ENCODE data around the gene VAV3.
"Not testable (repeated sequence)": the region's sequence is repeated elsewhere in the genome, so short reads cannot be mapped to it uniquely, and the experiment has no call there.

VAV3 gene

GRCh38 chr1:107894605-107895004 is 70.4 kb downstream of the VAV3 start:
- DNase-seq: no peak

DNA sequence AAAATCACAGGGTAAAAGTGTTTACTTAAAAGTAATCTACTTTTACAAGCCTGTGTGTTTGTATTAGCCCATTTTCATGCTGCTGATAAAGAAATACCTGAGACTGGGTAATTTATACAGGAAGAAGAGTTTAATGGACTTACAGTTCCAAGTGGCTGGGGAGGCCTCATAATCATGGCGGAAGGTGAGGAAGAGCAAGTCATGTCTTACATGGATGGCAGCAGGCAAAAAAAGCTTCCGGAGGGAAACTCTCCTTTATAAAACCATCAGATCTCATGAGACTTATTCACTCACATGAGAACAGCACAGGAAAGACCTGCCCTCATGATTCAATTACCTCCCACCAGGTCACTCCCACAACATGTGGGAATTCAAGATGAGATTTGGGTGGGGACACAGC is 71.6 kb downstream of the VAV3 start:
- DNase-seq: not testable (repeated sequence)

DNA sequence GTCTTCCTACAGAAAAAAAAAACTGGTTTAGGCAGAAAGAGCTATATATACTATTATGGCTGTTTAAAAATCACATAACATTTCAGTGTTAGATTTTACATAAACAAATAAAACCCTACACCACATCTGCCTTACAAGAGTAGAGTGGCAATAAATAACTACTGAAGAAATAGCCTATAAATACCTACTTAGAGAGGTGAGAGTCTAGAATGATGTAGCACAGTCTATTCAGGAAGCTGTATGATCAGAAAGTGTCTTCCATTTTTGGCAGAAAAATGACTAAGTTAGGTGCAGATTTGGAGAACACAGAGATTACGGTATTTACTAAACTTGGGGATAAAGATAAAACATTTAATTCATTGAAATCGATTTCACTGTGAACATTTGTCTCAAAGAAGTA is 75.5 kb downstream of the VAV3 start:
- DNase-seq: no peak

GRCh38 chr1:107883562-107883961 is 81.4 kb downstream of the VAV3 start:
- no peak for DNase-seq

DNA sequence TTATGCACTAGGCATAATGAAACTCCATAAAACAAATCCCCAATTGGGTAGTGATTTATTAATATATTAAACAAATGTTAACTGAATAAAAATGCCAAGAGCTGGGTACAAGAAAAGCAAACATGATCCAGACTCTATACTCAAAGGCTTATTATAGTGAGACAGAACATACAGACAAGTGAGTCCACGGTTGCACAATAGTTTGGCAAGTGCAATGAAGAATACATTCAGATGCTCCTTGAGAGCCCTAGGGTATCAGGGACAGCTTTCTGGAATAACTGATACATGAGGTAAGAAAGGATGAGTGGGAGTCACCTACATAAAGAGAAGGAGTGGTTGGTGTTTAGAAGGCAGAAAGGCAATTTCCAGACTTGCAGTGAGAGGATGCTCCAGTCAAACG is 85.1 kb downstream of the VAV3 start:
- no peak for DNase-seq

- DNase-seq: no peak
Observed at GRCh38 chr1:107879346-107879745, 85.6 kb downstream of the VAV3 start.

DNA sequence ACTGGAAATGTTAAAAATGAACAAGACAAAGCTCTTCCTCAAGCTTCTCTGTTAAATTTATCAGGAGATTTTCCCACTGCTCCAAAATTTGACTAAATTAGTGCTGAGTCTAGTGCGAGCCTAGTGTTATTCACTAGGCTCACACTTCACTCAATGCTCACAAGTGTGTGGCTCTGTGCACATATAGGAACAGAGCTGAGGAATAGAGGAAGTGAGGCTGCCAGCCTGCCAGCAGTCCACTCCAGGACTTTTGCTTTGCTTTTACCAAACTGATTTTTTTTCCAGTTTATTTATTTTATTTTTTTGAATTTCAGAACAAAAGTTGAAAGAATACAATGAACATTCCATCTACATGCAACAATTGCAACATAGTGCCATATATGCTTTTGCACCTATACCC is 87.2 kb downstream of the VAV3 start:
- no peak for DNase-seq

GRCh38 chr1:107877092-107877491 is 87.9 kb downstream of the VAV3 start:
- no peak for DNase-seq

DNA sequence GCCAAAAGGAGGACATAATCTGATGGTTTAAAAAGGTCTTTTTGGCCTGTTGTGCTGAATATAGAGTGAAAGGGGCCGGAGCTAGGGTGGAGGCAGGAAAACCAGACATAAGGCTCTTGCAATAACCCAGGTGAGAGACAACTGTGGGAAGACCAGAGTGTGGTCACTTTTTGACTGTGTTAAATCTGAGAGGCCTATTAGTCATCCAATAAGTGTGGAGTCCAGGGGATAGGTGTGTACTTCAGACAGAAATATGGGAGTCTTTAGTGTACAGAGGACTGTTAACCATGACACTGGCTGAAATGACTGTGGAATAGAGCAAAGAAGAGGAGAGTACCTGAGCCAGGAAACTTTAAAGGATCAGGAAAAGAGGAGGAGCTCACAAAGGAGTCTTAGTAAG is 89.3 kb downstream of the VAV3 start:
- no peak for DNase-seq

GRCh38 chr1:107874221-107874620 is 90.8 kb downstream of the VAV3 start:
- no peak for DNase-seq

- DNase-seq: no peak
Observed at GRCh38 chr1:107871687-107872395, 93.1 kb downstream of the VAV3 start.

GRCh38 chr1:107871259-107871658 is 93.7 kb downstream of the VAV3 start:
- no peak for DNase-seq

DNA sequence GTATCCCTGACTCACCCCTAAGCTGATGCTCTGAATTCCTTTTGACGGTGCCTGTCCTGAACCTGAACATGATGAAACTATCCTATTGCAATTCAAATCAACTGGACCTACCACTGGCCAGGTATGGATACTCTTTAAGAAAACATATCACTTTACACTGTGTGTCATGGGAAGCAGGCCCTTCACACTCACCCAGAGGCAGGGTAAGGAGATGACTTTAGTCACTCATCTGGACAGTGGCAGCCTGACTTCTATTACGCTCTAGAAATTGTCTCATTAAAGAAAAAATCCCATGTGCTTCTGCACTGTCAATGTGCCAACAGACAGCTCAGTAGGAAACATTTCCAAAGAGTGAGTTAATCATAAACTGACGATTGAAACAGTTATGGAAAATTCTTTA is 94.3 kb downstream of the VAV3 start:
- DNase-seq: no peak

GRCh38 chr1:107867897-107868296 is 97.1 kb downstream of the VAV3 start:
- no peak for DNase-seq

GRCh38 chr1:107867422-107867821 is 97.6 kb downstream of the VAV3 start:
- peak in 1 of 56 donors; percentile 3 for DNase-seq

DNA sequence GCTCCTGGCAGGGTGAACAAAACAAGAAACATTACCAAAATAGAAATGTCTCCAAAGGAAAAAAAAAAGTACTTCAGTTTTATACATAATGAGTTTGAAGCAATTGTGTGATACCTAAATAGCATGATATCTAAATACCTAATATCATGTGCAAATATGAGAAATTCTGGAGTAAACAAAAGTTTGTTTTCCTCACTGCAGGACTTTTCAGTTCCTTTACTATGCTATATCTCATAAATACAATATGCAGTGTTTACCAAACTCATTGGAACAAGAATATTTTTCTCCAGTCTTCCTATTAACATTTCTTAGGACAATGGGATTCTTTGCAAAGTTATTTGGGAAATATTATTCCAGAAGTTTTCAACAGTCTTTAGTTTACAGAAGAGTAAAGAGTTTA is 98.1 kb downstream of the VAV3 start:
- no peak for DNase-seq

DNA sequence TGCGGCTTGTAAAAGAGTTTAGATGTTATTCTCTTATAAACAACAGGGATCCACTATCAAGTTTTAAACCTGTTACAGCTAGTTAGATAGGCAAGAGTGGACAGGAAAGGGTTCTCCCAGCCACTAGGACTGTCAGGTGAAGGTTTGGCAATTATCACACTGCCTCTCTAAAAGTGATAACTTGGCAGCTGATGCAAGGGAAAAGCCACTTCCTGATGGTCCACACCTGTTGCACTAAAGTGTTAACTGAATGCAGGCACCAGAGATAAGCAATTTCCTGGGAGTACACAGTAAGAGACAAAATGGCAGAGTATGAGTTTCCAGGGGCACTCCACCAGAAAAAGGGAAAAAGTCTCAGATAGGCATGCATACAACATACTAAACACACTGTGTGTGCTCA is 99.4 kb downstream of the VAV3 start:
- DNase-seq: no peak

- no peak for DNase-seq
Observed at GRCh38 chr1:107863342-107863741, 101.6 kb downstream of the VAV3 start.

DNA sequence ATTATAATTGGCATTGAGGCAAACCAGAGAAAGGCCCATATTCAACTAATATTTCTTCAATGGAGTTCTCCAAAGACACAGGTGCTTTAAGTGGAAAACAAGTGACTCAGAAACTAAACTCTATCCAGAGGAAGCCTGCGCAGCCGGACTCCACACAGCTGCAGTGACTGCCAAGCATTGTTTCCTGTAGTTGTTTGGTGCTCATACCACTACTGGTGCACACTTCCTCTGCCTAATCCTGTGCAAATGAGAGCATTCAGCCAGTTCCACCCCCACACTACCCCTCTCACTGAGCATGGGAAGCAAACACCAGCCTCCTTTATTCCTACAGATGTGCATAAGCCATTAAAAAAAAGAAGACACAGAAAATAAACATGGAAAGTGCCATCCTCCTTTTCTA is 102.9 kb downstream of the VAV3 start:
- no peak for DNase-seq

DNA sequence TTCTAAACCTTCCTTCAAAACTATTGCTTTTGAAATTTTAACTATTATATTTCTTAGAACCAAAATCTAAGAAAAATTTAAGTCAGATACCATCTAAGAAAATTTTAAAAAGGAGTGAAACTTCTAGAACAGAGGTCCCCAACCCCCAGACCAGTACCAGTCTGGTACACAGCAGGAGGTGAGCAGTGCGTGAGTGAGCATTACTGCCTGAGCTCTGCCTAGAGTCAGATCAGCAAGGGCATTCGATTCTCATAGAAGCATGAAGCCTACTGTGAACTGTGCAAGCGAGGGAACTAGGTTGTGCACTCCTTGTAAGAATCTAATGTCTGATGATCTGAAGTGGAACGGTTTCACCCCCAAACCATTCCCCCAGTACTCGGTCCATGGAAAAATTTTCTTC is 106.7 kb downstream of the VAV3 start:
- no peak for DNase-seq

DNA sequence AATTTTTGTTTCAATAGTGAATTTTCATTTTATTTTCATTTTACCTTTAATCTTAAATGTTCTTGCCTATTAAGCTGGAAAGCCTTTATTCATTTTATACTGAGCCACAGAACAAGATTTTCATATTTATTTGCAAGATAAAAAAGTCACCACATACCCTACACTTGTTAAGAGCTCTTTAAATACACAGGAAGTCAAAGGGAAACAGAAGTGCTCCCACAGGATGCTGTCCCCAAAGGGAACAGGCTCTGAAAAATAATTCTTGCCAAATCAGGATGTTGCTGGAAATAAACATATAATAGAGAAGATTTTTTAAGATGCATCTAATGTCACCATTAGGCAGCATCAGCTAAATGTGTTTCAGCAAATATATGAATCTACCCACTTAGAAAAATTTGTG is 113.6 kb downstream of the VAV3 start:
- DNase-seq: no peak

DNA sequence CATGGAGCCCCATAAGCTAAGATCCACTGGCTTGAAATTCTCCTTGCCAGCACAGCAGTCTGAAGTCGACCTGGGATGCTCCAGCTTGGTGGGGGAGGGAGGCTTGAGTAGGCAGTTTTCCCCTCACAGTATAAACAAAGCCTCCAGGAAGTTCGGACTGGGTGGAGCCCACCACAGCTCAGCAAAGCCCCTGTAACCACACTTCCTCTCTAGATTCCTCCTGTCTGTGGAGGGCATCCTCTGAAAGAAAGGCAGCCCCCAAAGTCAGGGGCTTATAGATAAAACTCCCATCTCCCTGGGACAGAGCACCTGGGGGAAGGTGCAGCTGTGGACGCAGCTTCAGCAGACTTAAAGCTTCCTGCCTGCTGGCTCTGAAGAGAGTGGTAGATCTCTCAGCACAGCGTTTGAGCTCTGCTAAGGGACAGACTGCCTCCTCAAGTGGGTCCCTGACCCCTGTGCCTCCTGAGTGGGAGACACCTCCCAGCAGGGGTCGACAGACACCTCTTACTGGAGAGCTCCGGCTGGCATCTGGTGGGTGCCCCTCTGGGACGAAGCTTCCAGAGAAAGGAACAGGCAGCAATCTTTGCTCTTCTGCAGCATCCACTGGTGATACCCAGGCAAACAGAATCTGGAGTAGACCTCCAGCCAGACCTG is 120.3 kb downstream of the VAV3 start:
- DNase-seq: not testable (repeated sequence)

DNA sequence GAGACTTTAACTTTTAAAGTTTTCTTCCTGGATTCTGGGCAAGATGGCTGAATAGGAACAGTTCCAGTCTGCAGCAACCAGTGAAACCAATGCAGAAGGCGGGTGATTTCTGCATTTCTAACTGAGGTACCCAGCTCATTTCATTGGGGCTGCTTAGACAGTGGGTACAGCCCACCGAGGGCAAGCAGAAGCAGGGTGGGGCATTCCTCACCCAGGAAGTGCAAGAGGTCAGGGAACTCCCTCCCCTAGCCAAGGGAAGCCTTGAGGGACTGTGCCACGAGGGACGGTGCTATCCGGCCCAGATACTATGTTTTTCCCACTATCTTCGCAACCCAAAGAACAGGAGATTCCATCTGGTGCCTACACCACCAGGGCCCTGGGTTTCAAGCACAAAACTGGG is 121.0 kb downstream of the VAV3 start:
- DNase-seq: no peak

DNA sequence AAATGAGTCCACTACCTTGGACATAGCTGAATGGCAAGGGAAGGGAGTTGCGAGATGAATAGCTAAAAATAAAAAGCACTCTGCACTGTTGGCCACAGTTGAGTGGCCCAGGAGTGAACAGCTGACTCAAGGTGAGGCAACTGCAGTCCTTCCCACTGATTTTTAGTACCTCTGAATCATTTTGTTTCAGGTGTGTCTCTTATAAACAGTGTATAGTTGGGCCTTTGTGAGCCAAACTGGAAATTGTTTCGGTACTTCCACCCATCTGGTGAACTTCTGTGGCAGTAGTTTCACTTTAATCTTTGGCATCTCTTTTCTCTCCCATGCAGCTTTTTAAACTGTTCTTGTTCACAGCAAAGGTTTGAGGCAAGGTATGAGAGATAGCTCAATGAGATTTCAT is 122.7 kb downstream of the VAV3 start:
- DNase-seq: no peak

All from amygdala (tissue), 56 donors.